Prostate gland (tissue), 2 donors: Measurements from ENCODE around the gene IGFBP7. TPM values are rescaled to one million over a fixed set of nuclear protein-coding genes. Genes with fewer than 3 reads are reported as not detected.

ENCODE experiments used
- DNase-seq: peaks from one replicate; pipeline ENCODE4 v3.0.0-alpha.2; 2019; ENCODE audit warnings: low spot score
- H3K27ac ChIP-seq, 2 donors: fragments of 200-600 bp; sonication (generic); 2 replicates each; pipeline ENCODE4 v1.5.1; 2017 to 2019
- H3K27me3 ChIP-seq: fragments of 200-600 bp; sonication (generic); replicated peaks from 2 replicates; pipeline ENCODE4 v1.5.1; 2019; ENCODE audit not compliant: insufficient read depth
- H3K36me3 ChIP-seq, 2 donors: fragments of 200-600 bp; sonication (generic); 1 replicate in 1 of 2; 2 replicates in 1 of 2; pipeline versions ENCODE4 v1.5.1 to v1.8.1; 2017 to 2019
- H3K4me1 ChIP-seq: fragments of 200-600 bp; sonication (generic); replicated peaks from 2 replicates; pipeline ENCODE4 v1.5.1; 2019
- H3K4me3 ChIP-seq, 2 donors: fragments of 200-600 bp; sonication (generic); 2 replicates each; pipeline ENCODE4 v1.5.1; 2017 to 2019
- H3K9me3 ChIP-seq: fragments of 200-600 bp; sonication (generic); 2 replicates; pipeline ENCODE4 v1.5.1; 2017
- POLR2A ChIP-seq: fragments of 450-650 bp; IDR thresholded peaks from one replicate; pipeline ENCODE4 v1.6.1; 2016; ENCODE audit warnings: antibody characterized with exemption, mild to moderate bottlenecking
- POLR2AphosphoS5 ChIP-seq: sonication (generic); formaldehyde crosslinking; IDR thresholded peaks from one replicate; pipeline ENCODE4 v1.6.1; 2017; ENCODE audit warnings: antibody characterized with exemption
- WGBS: methylation state at CpG from one replicate; pipeline ENCODE4 v1.1.5; 2018; 5-methylcytosine and 5-hydroxymethylcytosine counted together
- intact Hi-C: fragments of 100-400 bp; cut with DNase I; formaldehyde crosslinking; loops from one replicate; pipeline ENCODE4 v1.14.2; 2022
- total RNA-seq, 2 donors: library from RNA; depleted of rRNA; stranded (reverse); fragments of >200 nt; gene quantifications; one replicate each; pipeline ENCODE4 v1.1.0, GENCODE V29; 2016
- TF ChIP-seq, protein P1 (sequence below), 4 experiments: fragments of 200-600 bp in 2 of 4; fragments of 450-650 bp in 2 of 4; sonication (generic) in 2 of 4; IDR thresholded peaks; 1 replicate in 3 of 4; 2 replicates in 1 of 4; pipeline ENCODE4 v1.5.1; 2016 to 2019; ENCODE audit warnings: antibody characterized with exemption in 4 of 4, mild to moderate bottlenecking in 2 of 4, moderate library complexity in 2 of 4

The IGFBP7 gene
- total RNA-seq, 2 donors from 2014 or later = 322 to 1,366 TPM

DNA sequence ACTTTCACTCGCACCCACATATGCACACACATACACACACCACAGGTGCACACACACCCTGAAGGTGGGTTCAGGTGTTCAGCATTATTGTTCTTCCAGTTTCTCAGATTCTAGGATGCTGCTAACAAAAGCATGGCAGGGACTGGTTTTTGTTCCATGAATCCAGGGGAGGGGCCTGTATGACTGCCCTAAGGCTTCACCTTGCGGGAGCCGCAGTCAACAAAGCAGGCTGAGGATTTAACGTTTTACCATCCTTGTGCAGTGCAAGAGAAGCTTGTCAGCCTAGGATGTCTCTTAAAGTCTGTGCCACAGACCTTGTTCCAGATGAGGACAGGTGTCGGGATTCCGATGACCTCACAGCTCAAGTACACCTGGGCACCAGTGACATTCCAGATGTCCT, 69.7 kb downstream of the IGFBP7 start:
- Histone ChIP-seq H3K9me3 (no peaks in the 10 kb centered on the region), H3K36me3 (no peaks in the 10 kb centered on the region), H3K4me1 (no peaks in the 10 kb centered on the region), H3K4me3 (no peak overlapping the region), H3K27ac (peak overlapping the region in 1 of 2 donors; percentile 2), H3K27me3 (no peaks in the 10 kb centered on the region)
- intact Hi-C loops = no loop called here
- WGBS = 62% methylated on average over 6 of the region's 6 CpGs
- TF ChIP-seq POLR2AphosphoS5 = no peak
- TF ChIP-seq POLR2A = no peak
- TF ChIP-seq, protein P1, sequence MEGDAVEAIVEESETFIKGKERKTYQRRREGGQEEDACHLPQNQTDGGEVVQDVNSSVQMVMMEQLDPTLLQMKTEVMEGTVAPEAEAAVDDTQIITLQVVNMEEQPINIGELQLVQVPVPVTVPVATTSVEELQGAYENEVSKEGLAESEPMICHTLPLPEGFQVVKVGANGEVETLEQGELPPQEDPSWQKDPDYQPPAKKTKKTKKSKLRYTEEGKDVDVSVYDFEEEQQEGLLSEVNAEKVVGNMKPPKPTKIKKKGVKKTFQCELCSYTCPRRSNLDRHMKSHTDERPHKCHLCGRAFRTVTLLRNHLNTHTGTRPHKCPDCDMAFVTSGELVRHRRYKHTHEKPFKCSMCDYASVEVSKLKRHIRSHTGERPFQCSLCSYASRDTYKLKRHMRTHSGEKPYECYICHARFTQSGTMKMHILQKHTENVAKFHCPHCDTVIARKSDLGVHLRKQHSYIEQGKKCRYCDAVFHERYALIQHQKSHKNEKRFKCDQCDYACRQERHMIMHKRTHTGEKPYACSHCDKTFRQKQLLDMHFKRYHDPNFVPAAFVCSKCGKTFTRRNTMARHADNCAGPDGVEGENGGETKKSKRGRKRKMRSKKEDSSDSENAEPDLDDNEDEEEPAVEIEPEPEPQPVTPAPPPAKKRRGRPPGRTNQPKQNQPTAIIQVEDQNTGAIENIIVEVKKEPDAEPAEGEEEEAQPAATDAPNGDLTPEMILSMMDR (IDR thresholded peaks at IDR 0.05) = no peak
- DNase-seq = no peak

GRCh38 chr4:57039345-57039744, 70.8 kb downstream of the IGFBP7 start:
- Histone ChIP-seq H3K36me3 (no peaks in the 10 kb centered on the region), H3K27ac (no peak overlapping the region), H3K27me3 (no peaks in the 10 kb centered on the region), H3K4me1 (no peaks in the 10 kb centered on the region), H3K9me3 (no peaks in the 10 kb centered on the region), H3K4me3 (no peak overlapping the region)
- 56% methylated on average over 2 of the region's 2 CpGs for WGBS
- TF ChIP-seq POLR2A (no peak), POLR2AphosphoS5 (no peak)
- TF ChIP-seq, protein P1 (IDR thresholded peaks at IDR 0.05) = no peak
- intact Hi-C loops = loop anchor here (5.0 kb wide), 1 partner anchor 73 kb away; the partner anchor contains the start of gene IGFBP7
- DNase-seq = no peak

DNA sequence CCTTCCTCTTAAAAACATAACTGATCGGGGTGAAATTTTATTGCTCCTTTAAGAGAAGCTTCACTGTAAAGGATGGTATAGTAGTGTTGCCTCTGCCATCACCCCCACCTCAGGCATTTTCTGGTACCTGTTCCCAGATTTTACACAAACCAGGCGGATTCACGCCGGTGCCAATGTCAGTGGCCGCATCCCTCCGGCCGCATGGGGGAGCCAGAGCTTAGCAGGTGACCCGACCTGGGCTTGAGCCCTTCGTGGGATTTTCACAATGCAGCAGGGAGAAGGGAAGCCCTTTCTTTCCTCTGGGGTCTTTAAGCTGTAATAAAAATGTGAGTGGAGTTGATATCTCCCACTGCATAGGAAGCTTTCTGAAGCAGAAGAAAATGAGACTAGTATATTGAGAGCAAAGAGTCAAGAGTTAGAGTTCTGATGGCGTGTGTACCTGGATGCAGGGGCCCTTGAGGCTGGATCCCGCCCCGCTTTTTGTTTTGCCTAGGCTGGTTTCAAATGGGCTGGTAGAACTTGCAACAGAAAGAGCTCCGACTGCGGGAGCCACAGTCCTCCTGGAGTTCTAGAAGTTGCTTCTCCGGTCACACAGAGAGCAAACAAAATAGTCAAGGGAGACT, 72.1 kb downstream of the IGFBP7 start:
- H3K9me3 ChIP-seq = no peaks in the 10 kb centered on the region
- WGBS = 36% methylated on average over 15 of the region's 15 CpGs
- intact Hi-C loops = loop anchor here (1.0 to 5.0 kb wide), 2 partner anchors 74 to 125 kb away; partner anchors contain the start of gene IGFBP7
- peak; percentile 43 for DNase-seq
- TF ChIP-seq, protein P1 (IDR thresholded peaks at IDR 0.05) = peak; percentile 33 to 72 (median 62)
- TF ChIP-seq POLR2A = no peak
- no peaks in the 10 kb centered on the region for H3K27me3 ChIP-seq
- H3K4me3 ChIP-seq = no peak overlapping the region
- no peak overlapping the region for H3K27ac ChIP-seq
- H3K36me3 ChIP-seq = no peaks in the 10 kb centered on the region
- no peaks in the 10 kb centered on the region for H3K4me1 ChIP-seq

DNA sequence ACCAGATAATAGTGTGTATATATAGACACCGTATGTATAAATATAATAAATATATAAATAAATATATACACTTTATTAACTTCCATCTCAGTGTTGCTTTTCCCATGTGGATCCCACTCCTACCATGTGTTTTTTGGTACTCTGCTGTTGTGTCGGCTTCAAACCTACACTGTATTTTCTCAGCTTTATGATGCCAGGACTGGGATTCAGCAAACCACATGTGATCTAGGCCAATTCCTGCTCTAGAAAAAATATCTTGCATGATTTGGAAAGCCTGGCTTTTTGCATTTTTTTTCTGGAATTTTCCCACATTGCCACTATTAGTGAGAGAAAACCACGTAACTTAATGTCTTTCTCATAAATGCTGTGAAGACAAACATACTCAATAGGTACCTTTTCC, 75.7 kb downstream of the IGFBP7 start:
- 46% methylated on average over 3 of the region's 3 CpGs for WGBS
- H3K36me3 ChIP-seq = no peaks in the 10 kb centered on the region

More for the DNA sequence above, 75.7 kb downstream of the IGFBP7 start:
- Histone ChIP-seq H3K4me1 (no peaks in the 10 kb centered on the region), H3K9me3 (no peaks in the 10 kb centered on the region), H3K27me3 (no peaks in the 10 kb centered on the region), H3K4me3 (no peak overlapping the region), H3K27ac (no peak overlapping the region)
- TF ChIP-seq POLR2AphosphoS5 = no peak
- TF ChIP-seq, protein P1 (IDR thresholded peaks at IDR 0.05) = no peak
- intact Hi-C loops = no loop called here
- no peak for DNase-seq
